ENCODE measurements around the gene CYP27B1. TPM values are rescaled to one million over a fixed set of nuclear protein-coding genes. Genes with fewer than 3 reads are reported as not detected.
"Not testable (repeated sequence)": the region's sequence is repeated elsewhere in the genome, so short reads cannot be mapped to it uniquely, and the experiment has no call there.

CYP27B1 gene
- total RNA-seq, 2 experiments from 2014 or later = 3.3 to 4.3 TPM

DNA sequence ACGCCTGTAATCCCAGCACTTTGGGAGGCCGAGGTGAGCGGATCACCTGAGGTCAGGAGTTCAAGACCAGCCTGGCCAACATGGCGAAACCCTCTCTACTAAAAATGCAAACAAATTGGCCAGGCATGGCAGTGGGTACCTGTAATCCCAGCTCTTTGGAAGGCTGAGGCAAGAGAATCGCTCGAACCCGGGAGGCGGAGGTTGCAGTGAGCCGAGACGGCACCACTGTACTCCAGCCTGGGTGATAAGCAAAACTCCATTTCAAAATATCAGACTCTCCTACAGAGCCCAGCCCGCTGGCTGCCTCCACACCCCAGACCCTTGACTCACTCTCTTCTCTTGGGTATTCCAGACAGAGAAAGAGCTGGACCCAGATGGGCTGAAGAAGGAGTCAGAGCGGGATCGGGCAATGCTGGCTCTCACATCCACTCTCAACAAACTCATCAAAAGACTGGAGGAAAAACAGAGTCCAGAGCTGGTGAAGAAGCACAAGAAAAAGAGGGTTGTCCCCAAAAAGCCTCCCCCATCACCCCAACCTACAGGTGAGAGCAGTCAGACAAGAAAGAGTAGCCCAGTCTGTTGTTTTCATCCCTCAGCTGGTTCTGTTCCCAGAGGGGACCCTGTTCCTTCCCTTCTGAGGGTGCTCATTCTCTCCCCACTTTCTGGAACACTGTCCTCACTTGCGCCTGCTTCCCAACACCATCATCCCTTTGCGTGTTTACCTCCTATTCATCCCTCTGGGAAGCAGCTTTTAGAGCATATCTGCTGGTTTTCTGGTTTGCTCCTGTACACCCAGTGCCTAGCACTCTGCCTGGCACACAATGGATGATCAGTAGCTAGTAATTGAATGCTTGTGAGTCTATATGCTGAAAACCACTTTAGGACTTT is 48.0 kb downstream of the CYP27B1 start:
- Mint-ChIP-seq H3K4me3 (no peak overlapping the region), H3K9me3 (no peaks in the 10 kb centered on the region), H3K36me3 (ENCODE audit: low read depth) (peaks cover 53% of the 10 kb centered on the region), H3K27ac (no peak overlapping the region), H3K27me3 (no peaks in the 10 kb centered on the region), H3K4me1 (no peaks in the 10 kb centered on the region)
- CTCF ChIA-PET = interaction anchor here (1.5 kb wide), 1 partner anchor 23 kb away, joined by 6 read pairs; no protein-coding TSS in a partner anchor
- POLR2A ChIA-PET = interaction anchor here (0.8 to 3.4 kb wide), 9 partner anchors 9 to 135 kb away, joined by 3 to 27 read pairs (median 4); partner anchors contain the start of genes CDK4, OS9 and TSPAN31
- DNase-seq = no peak

DNA sequence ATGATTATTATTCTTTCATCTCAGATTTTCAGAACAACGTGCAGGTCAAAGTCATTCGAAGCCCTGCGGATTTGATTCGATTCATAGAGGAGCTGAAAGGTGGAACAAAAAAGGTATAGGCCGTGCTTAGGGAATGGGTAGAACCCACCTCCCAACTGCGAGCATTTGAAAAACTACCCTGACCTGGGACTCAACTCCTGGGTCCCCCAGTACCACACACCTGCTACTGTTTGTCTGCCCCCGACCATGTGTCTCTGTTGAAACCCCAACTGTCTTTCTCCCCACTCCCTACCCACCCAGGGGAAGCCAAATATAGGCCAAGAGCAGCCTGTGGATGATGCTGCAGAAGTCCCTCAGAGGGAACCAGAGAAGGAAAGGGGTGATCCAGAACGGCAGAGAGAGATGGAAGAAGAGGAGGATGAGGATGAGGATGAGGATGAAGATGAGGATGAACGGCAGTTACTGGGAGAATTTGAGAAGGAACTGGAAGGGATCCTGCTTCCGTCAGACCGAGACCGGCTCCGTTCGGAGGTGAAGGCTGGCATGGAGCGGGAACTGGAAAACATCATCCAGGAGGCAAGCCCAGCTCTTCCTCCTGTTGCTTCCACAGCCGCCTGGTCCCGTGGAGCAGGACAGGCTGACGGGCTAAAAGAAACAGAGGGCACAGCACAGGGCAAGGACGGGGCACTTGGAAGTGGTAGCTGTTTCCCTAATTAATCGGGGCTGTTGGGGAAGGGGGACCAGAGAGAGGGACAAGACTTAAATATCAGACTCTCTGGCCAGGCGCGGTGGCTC is 48.8 kb downstream of the CYP27B1 start:
- Mint-ChIP-seq H3K4me3 (no peak overlapping the region), H3K4me1 (no peaks in the 10 kb centered on the region), H3K27me3 (no peaks in the 10 kb centered on the region), H3K27ac (no peak overlapping the region), H3K36me3 (ENCODE audit: low read depth) (peaks cover 53% of the 10 kb centered on the region), H3K9me3 (no peaks in the 10 kb centered on the region)
- POLR2A ChIA-PET = interaction anchor here (0.6 to 1.7 kb wide), 4 partner anchors 8 to 238 kb away, joined by 3 to 4 read pairs (median 4); partner anchors contain the start of gene ARHGAP9
- no peak for DNase-seq
- CTCF ChIA-PET = no interaction called here

DNA sequence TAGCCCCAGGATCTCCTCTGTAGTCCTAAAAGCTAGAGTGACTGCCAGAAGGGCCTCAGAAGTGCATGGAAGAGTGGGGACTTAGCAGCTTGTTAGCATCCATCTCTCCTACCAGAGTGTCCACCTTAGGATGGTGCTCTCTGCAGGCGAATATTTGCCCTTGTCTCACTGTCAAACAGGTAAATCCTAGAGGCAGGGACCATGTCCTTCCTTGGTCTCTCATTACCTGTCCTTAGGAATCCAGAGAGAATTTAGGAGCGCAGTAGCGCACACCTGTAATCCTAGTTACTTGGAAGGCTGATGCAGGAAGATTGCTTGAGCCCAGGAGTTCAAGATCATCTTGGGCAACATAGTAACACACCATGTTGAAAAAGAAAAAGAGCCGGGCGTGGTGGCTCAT is 49.7 kb downstream of the CYP27B1 start:
- Mint-ChIP-seq H3K9me3 (no peaks in the 10 kb centered on the region), H3K4me1 (no peaks in the 10 kb centered on the region), H3K27me3 (no peaks in the 10 kb centered on the region), H3K27ac (no peak overlapping the region), H3K4me3 (no peak overlapping the region), H3K36me3 (ENCODE audit: low read depth) (peaks cover 58% of the 10 kb centered on the region)
- DNase-seq = no peak
- POLR2A ChIA-PET = interaction anchor here (2.1 kb wide), 1 partner anchor 24 kb away, joined by 6 read pairs; no protein-coding TSS in a partner anchor
- CTCF ChIA-PET = no interaction called here

DNA sequence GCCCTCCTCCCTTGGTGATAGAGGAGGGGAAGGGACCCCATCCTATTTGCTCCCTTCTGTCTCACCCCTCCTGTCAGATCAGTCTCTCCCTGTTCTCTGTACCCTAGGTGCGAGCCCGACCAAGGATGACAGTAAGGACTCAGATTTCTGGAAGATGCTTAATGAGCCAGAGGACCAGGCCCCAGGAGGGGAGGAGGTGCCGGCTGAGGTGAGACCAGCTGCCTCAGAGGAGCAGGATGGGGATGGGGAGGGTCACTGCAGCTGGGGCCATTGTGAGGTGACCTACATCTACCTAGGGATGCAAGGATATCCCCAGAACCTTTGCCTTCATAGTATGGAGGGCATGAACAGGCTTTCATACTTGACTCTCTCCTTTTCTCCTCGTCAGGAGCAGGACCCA is 50.6 kb downstream of the CYP27B1 start:
- Mint-ChIP-seq H3K4me3 (no peak overlapping the region), H3K36me3 (ENCODE audit: low read depth) (peaks cover 58% of the 10 kb centered on the region), H3K9me3 (no peaks in the 10 kb centered on the region), H3K27me3 (no peaks in the 10 kb centered on the region), H3K4me1 (no peaks in the 10 kb centered on the region), H3K27ac (no peak overlapping the region)
- CTCF ChIA-PET = interaction anchor here (1.1 kb wide), 1 partner anchor 257 kb away, joined by 3 read pairs; no protein-coding TSS in a partner anchor
- DNase-seq = no peak
- POLR2A ChIA-PET = interaction anchor here (2.1 kb wide), 1 partner anchor 25 kb away, joined by 6 read pairs; no protein-coding TSS in a partner anchor

DNA sequence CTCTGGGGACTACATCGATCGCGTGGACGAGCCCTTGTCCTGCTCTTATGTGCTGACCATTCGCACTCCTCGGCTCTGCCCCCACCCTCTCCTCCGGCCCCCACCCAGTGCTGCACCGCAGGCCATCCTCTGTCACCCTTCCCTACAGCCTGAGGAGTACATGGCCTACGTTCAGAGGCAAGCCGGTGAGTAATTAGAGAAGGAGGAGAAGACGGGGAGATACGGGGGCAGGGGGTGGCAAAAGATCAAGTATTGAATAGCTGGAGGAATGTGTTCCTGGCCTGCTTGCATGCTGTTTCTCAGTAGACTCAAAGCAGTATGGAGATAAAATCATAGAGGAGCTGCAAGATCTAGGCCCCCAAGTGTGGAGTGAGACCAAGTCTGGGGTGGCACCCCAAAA is 51.1 kb downstream of the CYP27B1 start:
- CTCF ChIA-PET = interaction anchor here (1.1 kb wide), 1 partner anchor 257 kb away, joined by 3 read pairs; no protein-coding TSS in a partner anchor
- no peak overlapping the region for H3K27ac Mint-ChIP-seq
- H3K9me3 Mint-ChIP-seq = no peaks in the 10 kb centered on the region
- H3K27me3 Mint-ChIP-seq = no peaks in the 10 kb centered on the region
- no peaks in the 10 kb centered on the region for H3K4me1 Mint-ChIP-seq
- no peak overlapping the region for H3K4me3 Mint-ChIP-seq
- POLR2A ChIA-PET = interaction anchor here (2.1 kb wide), 1 partner anchor 25 kb away, joined by 6 read pairs; no protein-coding TSS in a partner anchor
- H3K36me3 Mint-ChIP-seq (ENCODE audit: low read depth) = peaks cover 55% of the 10 kb centered on the region
- DNase-seq = no peak

DNA sequence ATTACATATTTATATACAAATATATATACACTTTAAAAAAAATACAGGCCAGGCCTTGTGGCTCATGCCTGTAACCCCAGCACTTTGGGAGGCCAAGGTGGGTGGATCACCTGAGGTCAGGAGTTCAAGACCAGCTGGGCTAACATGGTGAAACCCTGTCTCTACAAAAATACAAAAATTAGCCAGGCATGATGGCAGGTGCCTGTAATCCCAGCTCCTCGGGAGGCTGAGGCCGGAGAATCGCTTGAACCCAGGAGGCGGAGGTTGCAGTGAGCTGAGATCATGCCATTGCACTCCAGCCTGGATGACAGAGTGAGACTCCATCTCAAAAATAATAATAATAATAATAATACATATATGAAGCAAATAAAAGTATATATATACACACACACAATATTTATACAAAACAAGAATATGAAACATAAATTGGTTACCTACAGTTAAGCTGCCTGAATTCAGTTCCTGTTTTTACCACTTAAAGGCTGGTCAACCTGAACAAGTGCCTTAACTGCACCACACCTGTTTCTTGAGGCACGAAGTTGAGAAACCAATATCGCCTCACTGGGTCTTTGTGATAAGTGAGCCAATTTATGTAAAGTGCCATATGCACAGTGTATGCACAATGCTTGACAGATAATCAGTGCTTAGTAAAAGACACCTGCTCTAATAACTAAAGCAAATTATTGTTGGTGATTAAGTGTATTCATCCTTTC is 51.7 kb downstream of the CYP27B1 start:
- H3K27me3 Mint-ChIP-seq, H3K27ac Mint-ChIP-seq, H3K4me1 Mint-ChIP-seq, DNase-seq, H3K4me3 Mint-ChIP-seq, H3K9me3 Mint-ChIP-seq: not testable (repeated sequence)
- CTCF ChIA-PET = interaction anchor here (1.1 kb wide), 1 partner anchor 256 kb away, joined by 3 read pairs; no protein-coding TSS in a partner anchor
- peaks cover 52% of the 10 kb centered on the region for H3K36me3 Mint-ChIP-seq (ENCODE audit: low read depth)
- POLR2A ChIA-PET = interaction anchor here (2.1 kb wide), 1 partner anchor 26 kb away, joined by 6 read pairs; no protein-coding TSS in a partner anchor

DNA sequence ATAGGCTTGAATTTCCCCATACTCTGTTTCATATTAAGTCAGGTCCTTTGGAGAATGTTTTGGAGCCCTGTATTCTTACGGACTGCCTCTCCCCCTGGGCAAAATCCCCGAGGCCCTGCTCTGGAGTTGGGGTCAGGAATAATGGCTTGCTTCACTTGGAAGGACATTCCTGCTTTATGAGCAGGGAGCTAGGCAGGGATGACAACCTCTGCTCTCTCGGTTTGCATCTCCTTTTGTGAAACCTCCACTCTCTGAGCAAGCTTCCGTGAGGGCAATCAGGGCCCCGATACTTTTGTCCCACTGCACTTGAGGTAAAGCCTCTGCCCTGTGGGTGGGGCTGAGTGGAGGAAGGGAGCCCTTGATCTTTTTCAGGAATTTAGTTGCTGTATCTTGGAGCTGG is 53.7 kb downstream of the CYP27B1 start:
- no peaks in the 10 kb centered on the region for H3K27me3 Mint-ChIP-seq
- ChIA-PET CTCF (no interaction called here), POLR2A (interaction anchor here (0.6 to 1.1 kb wide), 3 partner anchors 8 to 601 kb away, joined by 3 to 8 read pairs (median 3); no protein-coding TSS in a partner anchor)
- no peaks in the 10 kb centered on the region for H3K9me3 Mint-ChIP-seq
- H3K27ac Mint-ChIP-seq = no peak overlapping the region
- H3K4me1 Mint-ChIP-seq = peaks cover 8% of the 10 kb centered on the region
- no peak for DNase-seq
- H3K36me3 Mint-ChIP-seq (ENCODE audit: low read depth) = peaks cover 40% of the 10 kb centered on the region
- no peak overlapping the region for H3K4me3 Mint-ChIP-seq

DNA sequence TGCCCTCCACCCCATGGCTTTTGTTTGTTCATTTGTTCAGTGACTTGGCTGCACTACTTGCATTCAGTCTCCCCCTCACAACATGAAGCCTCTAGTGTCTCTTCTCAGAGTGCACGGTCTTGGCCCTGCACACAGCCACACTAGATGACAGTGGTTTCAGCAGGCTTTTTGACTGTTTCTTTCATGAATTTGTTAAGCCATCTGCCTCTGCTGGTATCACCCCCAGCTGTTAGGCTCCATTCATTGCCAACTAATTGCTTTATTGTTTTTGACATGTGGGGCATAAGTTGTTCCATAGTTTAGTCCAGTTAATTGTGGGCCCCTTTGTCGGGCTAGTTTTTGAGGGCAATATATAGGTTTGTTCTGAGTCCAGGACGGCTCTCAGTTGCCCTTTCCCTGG is 54.2 kb downstream of the CYP27B1 start:
- POLR2A ChIA-PET = interaction anchor here (0.6 to 1.1 kb wide), 2 partner anchors 11 to 600 kb away, joined by 3 to 8 read pairs; no protein-coding TSS in a partner anchor

More for the DNA sequence above, 54.2 kb downstream of the CYP27B1 start:
- Mint-ChIP-seq H3K27ac (no peak overlapping the region), H3K4me1 (peaks cover 8% of the 10 kb centered on the region), H3K27me3 (no peaks in the 10 kb centered on the region), H3K4me3 (no peak overlapping the region), H3K36me3 (ENCODE audit: low read depth) (peaks cover 37% of the 10 kb centered on the region), H3K9me3 (no peaks in the 10 kb centered on the region)
- CTCF ChIA-PET = no interaction called here
- DNase-seq = no peak

Other genes with a start within 250 kb of the CYP27B1 start
- gene DDIT3, start 246.6 kb downstream of the CYP27B1 start, total RNA-seq = 10 to 100 TPM; 19.1 to 22.7 TPM
- 10 to 100 TPM; 71.7 to 73.4 TPM for gene MBD6, start 244.3 kb downstream of the CYP27B1 start, total RNA-seq
- gene DCTN2, start 219.9 kb downstream of the CYP27B1 start, total RNA-seq = 10 to 100 TPM; 80.9 to 85.1 TPM
- 1 to 10 TPM in 1 of 2 experiments, under 1 TPM in 1; 0.93 to 1.0 TPM for gene KIF5A, start 217.0 kb downstream of the CYP27B1 start, total RNA-seq
- 10 to 100 TPM; 21.6 to 21.9 TPM for gene PIP4K2C, start 175.9 kb downstream of the CYP27B1 start, total RNA-seq
- gene DTX3, start 162.3 kb downstream of the CYP27B1 start, total RNA-seq = 10 to 100 TPM; 19.3 to 21.8 TPM
- gene ARHGEF25, start 155.6 kb downstream of the CYP27B1 start, total RNA-seq = under 1 TPM; 0.55 to 0.93 TPM
- 1 to 10 TPM; 1.4 to 1.8 TPM for gene B4GALNT1, start 133.9 kb downstream of the CYP27B1 start, total RNA-seq
- 100 to 1,000 TPM; 146 to 152 TPM for gene OS9, start 72.9 kb downstream of the CYP27B1 start, total RNA-seq
- 10 to 100 TPM; 84.5 to 85.1 TPM for gene AGAP2, start 28.3 kb downstream of the CYP27B1 start, total RNA-seq
- gene TSPAN31, start 22.0 kb downstream of the CYP27B1 start, total RNA-seq = 10 to 100 TPM; 21.8 to 23.0 TPM
- gene CDK4, start 14.8 kb downstream of the CYP27B1 start, total RNA-seq = 10 to 100 TPM; 87.7 to 88.6 TPM
- 10 to 100 TPM; 29.2 to 31.4 TPM for gene MARCHF9, start 12.0 kb downstream of the CYP27B1 start, total RNA-seq
- gene METTL1, start 5.0 kb upstream of the CYP27B1 start, total RNA-seq = 10 to 100 TPM; 12.5 to 13.8 TPM
- gene EEF1AKMT3, start 5.5 kb upstream of the CYP27B1 start, total RNA-seq = 1 to 10 TPM; 4.2 to 4.7 TPM
- gene TSFM, start 15.7 kb upstream of the CYP27B1 start, total RNA-seq = 10 to 100 TPM; 28.9 to 31.5 TPM
- gene AVIL, start 51.7 kb upstream of the CYP27B1 start, total RNA-seq = 1 to 10 TPM; 1.5 to 2.4 TPM
- gene CTDSP2, start 79.7 kb upstream of the CYP27B1 start, total RNA-seq = 100 to 1,000 TPM; 137 to 141 TPM
- gene ATP23, start 174.5 kb upstream of the CYP27B1 start, total RNA-seq = 10 to 100 TPM; 17.1 to 18.7 TPM